Measurements from ENCODE around the gene MLYCD.
"Not testable (repeated sequence)": the region's sequence is repeated elsewhere in the genome, so short reads cannot be mapped to it uniquely, and the experiment has no call there.

Gene MLYCD

GRCh38 chr16:83946781-83947566 is 48.1 kb downstream of the MLYCD start:
- Histone ChIP-seq H3K36me3 (ENCODE audit: low read depth) (no peaks in the 10 kb centered on the region), H3K27ac (ENCODE audit: poor library complexity, severe bottlenecking) (no peak overlapping the region), H3K4me1 (ENCODE audit: insufficient read depth, poor library complexity, severe bottlenecking) (no peaks in the 10 kb centered on the region), H3K9me3 (ENCODE audit: severe bottlenecking) (no peaks in the 10 kb centered on the region), H3K27me3 (ENCODE audit: insufficient read depth, poor library complexity, severe bottlenecking) (no peaks in the 10 kb centered on the region), H3K4me3 (ENCODE audit: severe bottlenecking) (no peak overlapping the region)
- ATAC-seq (ENCODE audit: low read depth) (no peak), DNase-seq (ENCODE audit: low spot score) (no peak)
- no peak for TF ChIP-seq CTCF (IDR thresholded peaks at IDR 0.05; ENCODE audit: poor library complexity, severe bottlenecking)

GRCh38 chr16:83947642-83948234 is 48.8 kb downstream of the MLYCD start:
- Histone ChIP-seq H3K9me3 (ENCODE audit: severe bottlenecking) (no peaks in the 10 kb centered on the region), H3K27me3 (ENCODE audit: insufficient read depth, poor library complexity, severe bottlenecking) (no peaks in the 10 kb centered on the region), H3K4me1 (ENCODE audit: insufficient read depth, poor library complexity, severe bottlenecking) (peaks cover 2% of the 10 kb centered on the region), H3K27ac (ENCODE audit: poor library complexity, severe bottlenecking) (no peak overlapping the region), H3K36me3 (ENCODE audit: low read depth) (no peaks in the 10 kb centered on the region), H3K4me3 (ENCODE audit: severe bottlenecking) (no peak overlapping the region)
- no peak for TF ChIP-seq CTCF (IDR thresholded peaks at IDR 0.05; ENCODE audit: poor library complexity, severe bottlenecking)
- DNase-seq (ENCODE audit: low spot score) (no peak), ATAC-seq (ENCODE audit: low read depth) (no peak)

- DNase-seq (ENCODE audit: low spot score) (no peak), ATAC-seq (ENCODE audit: low read depth) (no peak)
- H3K9me3 ChIP-seq (ENCODE audit: severe bottlenecking): no peaks in the 10 kb centered on the region
- no peak overlapping the region for H3K4me3 ChIP-seq (ENCODE audit: severe bottlenecking)
- peaks cover 4% of the 10 kb centered on the region for H3K4me1 ChIP-seq (ENCODE audit: insufficient read depth, poor library complexity, severe bottlenecking)
- H3K27me3 ChIP-seq (ENCODE audit: insufficient read depth, poor library complexity, severe bottlenecking): no peaks in the 10 kb centered on the region
- H3K36me3 ChIP-seq (ENCODE audit: low read depth): no peaks in the 10 kb centered on the region
- no peak overlapping the region for H3K27ac ChIP-seq (ENCODE audit: poor library complexity, severe bottlenecking)
- TF ChIP-seq CTCF (IDR thresholded peaks at IDR 0.05; ENCODE audit: poor library complexity, severe bottlenecking): no peak
Observed at GRCh38 chr16:83948914-83949723, 50.2 kb downstream of the MLYCD start.

- no peak overlapping the region for H3K27ac ChIP-seq (ENCODE audit: poor library complexity, severe bottlenecking)
- TF ChIP-seq CTCF (IDR thresholded peaks at IDR 0.05; ENCODE audit: poor library complexity, severe bottlenecking): no peak
- no peak overlapping the region for H3K4me3 ChIP-seq (ENCODE audit: severe bottlenecking)
- H3K4me1 ChIP-seq (ENCODE audit: insufficient read depth, poor library complexity, severe bottlenecking): peaks cover 9% of the 10 kb centered on the region
- DNase-seq (ENCODE audit: low spot score): no peak
- no peaks in the 10 kb centered on the region for H3K27me3 ChIP-seq (ENCODE audit: insufficient read depth, poor library complexity, severe bottlenecking)
- no peaks in the 10 kb centered on the region for H3K36me3 ChIP-seq (ENCODE audit: low read depth)
- no peaks in the 10 kb centered on the region for H3K9me3 ChIP-seq (ENCODE audit: severe bottlenecking)
- ATAC-seq (ENCODE audit: low read depth): no peak
Observed at GRCh38 chr16:83949724-83950001, 50.7 kb downstream of the MLYCD start.

- not testable (repeated sequence) for H3K36me3 ChIP-seq (ENCODE audit: low read depth); H3K27me3 ChIP-seq (ENCODE audit: insufficient read depth, poor library complexity, severe bottlenecking); H3K9me3 ChIP-seq (ENCODE audit: severe bottlenecking); DNase-seq (ENCODE audit: low spot score); ATAC-seq (ENCODE audit: low read depth); H3K27ac ChIP-seq (ENCODE audit: poor library complexity, severe bottlenecking); H3K4me1 ChIP-seq (ENCODE audit: insufficient read depth, poor library complexity, severe bottlenecking); H3K4me3 ChIP-seq (ENCODE audit: severe bottlenecking)
Observed at GRCh38 chr16:83950862-83951399, 52.0 kb downstream of the MLYCD start.

Data from RWPE2 (cell line).